Stimulated activated CD8-positive, alpha-beta memory T cell treated with anti-CD3 and anti-CD28 coated beads, Interleukin-7, amount 100 ng/mL, for 4 hours (primary cell): ENCODE measurements around the gene P3R3URF.
"Not testable (repeated sequence)": the region's sequence is repeated elsewhere in the genome, so short reads cannot be mapped to it uniquely, and the experiment has no call there.

Source experiments
- DNase-seq, 2 donors: peaks; one replicate each; pipeline ENCODE4 v3.0.0-alpha.2; 2020; ENCODE audit warnings: low read depth in 2 of 2

P3R3URF gene

GRCh38 chr1:46176211-46176865, at the start of gene P3R3URF:
TSS of gene P3R3URF (minus strand) at chr1:46176488. CDS start at chr1:46176471, 17 bp downstream.
- DNase-seq, result no peak

GRCh38 chr1:46224966-46225365, 48.7 kb upstream of the P3R3URF start:
- DNase-seq, result no peak

- DNase-seq, result peak; percentile 25 to 43
Observed at GRCh38 chr1:46223472-46223943, 47.2 kb upstream of the P3R3URF start.

- DNase-seq, result not testable (repeated sequence)
Observed at GRCh38 chr1:46223055-46223454, 46.8 kb upstream of the P3R3URF start.

- DNase-seq, result no peak
Observed at GRCh38 chr1:46221749-46222148, 45.5 kb upstream of the P3R3URF start.

- DNase-seq, result no peak
Observed at GRCh38 chr1:46220808-46221207, 44.5 kb upstream of the P3R3URF start.

GRCh38 chr1:46219551-46220520, 43.5 kb upstream of the P3R3URF start:
- DNase-seq, result no peak

GRCh38 chr1:46218443-46218842, 42.2 kb upstream of the P3R3URF start:
- no peak for DNase-seq

- DNase-seq, result no peak
Observed at GRCh38 chr1:46215504-46215903, 39.2 kb upstream of the P3R3URF start.

- DNase-seq, result no peak
Observed at GRCh38 chr1:46211051-46211450, 34.8 kb upstream of the P3R3URF start.

GRCh38 chr1:46210561-46210960, 34.3 kb upstream of the P3R3URF start:
- no peak for DNase-seq

- no peak for DNase-seq
Observed at GRCh38 chr1:46206399-46206798, 30.1 kb upstream of the P3R3URF start.

- no peak for DNase-seq
Observed at GRCh38 chr1:46205791-46206190, 29.5 kb upstream of the P3R3URF start.

- no peak for DNase-seq
Observed at GRCh38 chr1:46205141-46205540, 28.9 kb upstream of the P3R3URF start.

- DNase-seq, result no peak
Observed at GRCh38 chr1:46204406-46204742, 28.1 kb upstream of the P3R3URF start.

- no peak for DNase-seq
Observed at GRCh38 chr1:46203738-46204405, 27.6 kb upstream of the P3R3URF start.

GRCh38 chr1:46199233-46199749, 23.0 kb upstream of the P3R3URF start:
- no peak for DNase-seq

- peak; percentile 24 to 69 for DNase-seq
Observed at GRCh38 chr1:46197964-46198811, 21.9 kb upstream of the P3R3URF start, which contains the start of gene POMGNT1. TSS of gene POMGNT1 (minus strand) at chr1:46198434. CDS start at chr1:46197821, 613 bp downstream.

GRCh38 chr1:46197560-46197963, 21.3 kb upstream of the P3R3URF start:
- DNase-seq, result no peak

- no peak for DNase-seq
Observed at GRCh38 chr1:46196609-46197008, 20.3 kb upstream of the P3R3URF start.

- DNase-seq, result no peak
Observed at GRCh38 chr1:46194641-46195193, 18.4 kb upstream of the P3R3URF start.
